GM21390 (cell line): Measurements from ENCODE around the gene XRN1.
"Not testable (repeated sequence)": the region's sequence is repeated elsewhere in the genome, so short reads cannot be mapped to it uniquely, and the experiment has no call there.

Experiments
- ATAC-seq: cut with Tn5 transposase; IDR thresholded peaks from one replicate; pipeline ENCODE4 v1.9.1; 2021; ENCODE audit not compliant: unreplicated experiment

XRN1 gene

GRCh38 chr3:142337994-142338393 lies 109.8 kb downstream of the XRN1 start:
- ATAC-seq, result no peak

DNA sequence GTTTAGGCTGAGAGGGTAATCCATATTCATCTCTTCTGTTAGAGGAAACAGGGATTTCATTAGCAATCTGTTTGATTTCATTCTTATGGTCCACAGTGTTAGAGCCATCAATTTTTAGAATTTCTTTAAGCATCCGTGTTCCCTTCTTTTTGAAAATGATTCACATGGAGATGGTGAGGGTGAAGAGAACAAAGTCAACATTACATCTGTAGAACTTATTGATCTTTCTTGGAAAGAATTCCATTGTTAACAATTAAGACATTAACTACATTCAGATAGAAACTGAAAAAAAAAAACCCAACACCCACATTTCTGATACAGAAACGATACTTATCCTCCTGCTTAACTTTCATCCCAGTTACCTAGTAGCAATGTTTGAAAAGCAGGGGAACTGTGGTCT lies 115.4 kb downstream of the XRN1 start:
- ATAC-seq, result no peak

- not testable (repeated sequence) for ATAC-seq
Measured at GRCh38 chr3:142324275-142324953, 123.4 kb downstream of the XRN1 start.

DNA sequence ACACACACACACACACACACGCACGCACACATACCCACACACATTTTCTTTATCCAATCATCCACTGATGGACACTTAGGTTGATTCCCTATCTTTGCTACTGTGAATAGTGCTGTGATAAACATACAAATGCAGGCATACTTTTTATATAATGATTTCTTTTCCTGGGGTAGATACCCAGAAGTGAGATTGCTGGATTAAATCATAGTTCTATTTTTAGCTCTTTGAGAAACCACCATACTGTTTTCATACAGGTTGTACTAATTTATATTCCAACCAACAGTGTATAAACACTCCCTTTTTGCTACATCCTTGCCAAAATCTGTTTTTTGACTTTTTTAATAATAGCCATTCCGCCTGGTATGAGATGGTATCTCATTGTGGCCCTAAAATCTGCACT lies 127.9 kb downstream of the XRN1 start:
- no peak for ATAC-seq

DNA sequence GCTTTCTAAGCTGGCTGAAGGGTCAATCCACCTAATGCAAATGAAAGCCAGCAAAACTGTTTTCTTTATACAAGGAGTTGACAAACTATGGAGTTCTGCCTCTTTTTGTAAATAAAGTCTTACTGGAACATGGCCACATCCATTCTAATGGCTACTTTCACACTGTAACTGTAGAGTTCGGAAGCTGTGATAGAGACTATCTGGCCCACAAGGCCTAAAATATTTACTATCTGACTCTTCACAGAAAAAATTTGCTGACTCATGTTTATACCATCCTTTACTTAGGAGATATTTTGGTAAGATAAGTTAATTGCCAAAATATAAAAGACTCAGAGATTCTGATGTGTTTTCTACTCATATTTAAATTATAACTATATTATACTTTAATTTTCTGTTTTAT lies 128.7 kb downstream of the XRN1 start:
- no peak for ATAC-seq

- no peak for ATAC-seq
Measured at GRCh38 chr3:142318331-142318730, 129.5 kb downstream of the XRN1 start.

DNA sequence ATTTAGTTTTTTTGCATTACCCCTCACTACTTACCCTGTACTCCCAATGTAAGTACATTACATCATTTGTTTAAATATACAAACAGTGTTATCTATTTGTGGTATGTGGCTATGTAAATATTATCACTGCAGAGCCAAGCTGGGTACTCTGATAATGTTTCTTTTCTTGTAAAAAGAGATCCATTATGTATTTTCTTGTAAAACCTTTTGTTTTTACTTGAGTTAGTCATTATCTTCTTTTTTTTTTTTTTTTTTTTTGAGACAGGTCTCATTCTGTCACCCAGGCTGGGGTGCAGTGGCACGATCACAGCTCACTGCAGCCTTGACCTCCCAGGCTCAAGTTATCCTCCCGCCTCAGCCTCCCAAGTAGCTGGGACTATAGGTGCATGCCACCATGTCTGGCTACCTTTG lies 131.9 kb downstream of the XRN1 start:
- ATAC-seq, result not testable (repeated sequence)

DNA sequence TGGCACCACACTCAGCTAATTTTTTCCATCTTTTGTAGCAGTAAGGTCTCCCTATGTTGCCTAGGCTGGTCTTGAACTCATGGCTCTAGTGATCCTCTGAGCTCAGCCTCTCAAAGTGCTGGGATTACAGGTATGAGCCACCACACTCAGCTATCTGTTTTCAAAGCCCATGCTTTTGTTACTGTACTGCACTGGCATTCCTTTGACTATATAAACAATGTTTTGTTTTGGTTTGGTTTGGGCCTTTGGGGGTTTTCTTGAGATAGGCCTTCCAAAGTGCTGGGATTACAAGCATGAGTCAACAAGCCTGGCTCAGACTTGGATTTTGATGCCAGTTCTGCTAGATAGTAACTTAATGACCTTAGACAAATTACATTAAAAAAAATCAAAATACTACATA lies 132.8 kb downstream of the XRN1 start:
- no peak for ATAC-seq

GRCh38 chr3:142310439-142310838 lies 137.4 kb downstream of the XRN1 start:
- no peak for ATAC-seq

GRCh38 chr3:142302847-142303246 lies 145.0 kb downstream of the XRN1 start:
- not testable (repeated sequence) for ATAC-seq

GRCh38 chr3:142298626-142299025 lies 149.2 kb downstream of the XRN1 start:
- no peak for ATAC-seq

- ATAC-seq, result no peak
Measured at GRCh38 chr3:142296507-142296906, 151.3 kb downstream of the XRN1 start.

- ATAC-seq, result no peak
Measured at GRCh38 chr3:142287866-142288638, 159.8 kb downstream of the XRN1 start.

DNA sequence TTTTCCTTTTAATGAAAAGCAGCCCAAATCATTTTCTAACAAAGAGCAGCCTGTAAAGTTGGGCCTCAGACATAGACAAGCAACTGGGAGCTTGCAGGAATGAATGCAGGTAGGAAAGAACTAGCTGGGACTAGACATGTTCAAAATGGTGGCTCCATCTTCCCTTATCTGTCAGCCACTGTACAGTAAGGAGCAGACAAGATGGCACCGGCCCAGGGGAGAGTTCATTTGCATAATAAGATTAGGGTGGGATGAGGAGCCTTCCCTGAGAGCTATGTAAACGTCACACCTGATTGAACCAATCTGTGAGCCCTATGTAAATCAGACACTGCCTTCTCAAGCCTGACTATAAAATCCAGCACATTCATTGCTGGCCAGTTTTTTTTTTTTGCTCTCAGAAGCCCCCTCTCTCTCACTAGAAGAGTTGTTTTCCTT lies 162.7 kb downstream of the XRN1 start:
- ATAC-seq, result no peak

DNA sequence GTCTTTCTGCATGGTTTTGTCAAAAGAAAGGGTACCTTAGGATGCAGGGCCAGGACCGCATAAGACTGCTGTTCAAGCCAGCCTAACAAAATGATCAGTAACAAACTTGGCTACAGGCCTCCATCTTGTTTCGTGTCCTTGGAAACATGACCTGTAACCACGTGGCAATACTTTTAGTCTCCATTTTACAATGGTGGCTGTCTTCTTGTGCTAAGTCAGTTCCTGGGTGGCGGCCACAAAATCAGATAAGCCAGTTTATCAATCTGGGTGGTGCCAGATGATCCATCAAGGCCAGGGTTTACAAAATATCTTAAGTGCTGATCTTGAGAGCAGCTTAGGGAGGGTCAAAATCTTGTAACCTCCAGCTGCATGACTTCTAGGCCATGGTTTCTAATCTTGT lies 165.3 kb downstream of the XRN1 start:
- ATAC-seq, result no peak

GRCh38 chr3:142281474-142281873 lies 166.4 kb downstream of the XRN1 start:
- ATAC-seq, result no peak

DNA sequence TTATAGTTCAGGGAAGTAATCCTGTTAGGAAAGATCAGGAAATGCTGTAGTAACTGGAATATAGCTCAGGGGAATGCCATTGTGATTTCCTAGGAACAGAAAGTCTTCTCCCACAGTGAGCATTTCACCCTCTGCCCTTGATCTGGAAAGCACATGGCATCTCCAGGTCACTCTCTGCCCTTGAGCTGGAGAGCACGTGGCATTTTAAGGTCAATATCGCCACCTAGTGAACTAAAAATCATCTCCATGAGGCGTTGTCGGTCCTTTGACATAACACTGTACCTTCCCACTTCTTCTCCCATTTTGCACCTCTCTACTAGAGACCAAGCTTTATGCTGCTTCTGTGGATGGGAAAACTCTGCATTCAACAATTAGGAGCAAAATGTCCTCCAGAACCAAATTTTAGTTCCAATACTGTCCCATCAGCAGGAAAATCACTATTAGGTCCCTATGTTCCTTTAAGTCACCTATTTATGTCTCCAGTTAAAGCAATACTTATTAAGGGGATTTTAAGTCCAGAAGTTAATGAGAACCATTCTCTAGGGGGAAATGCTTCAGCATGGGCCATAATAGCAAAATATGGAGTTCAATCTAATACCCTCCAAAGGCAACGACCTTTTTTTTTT lies 167.8 kb downstream of the XRN1 start:
- peak; percentile 89 for ATAC-seq

- ATAC-seq, result no peak
Measured at GRCh38 chr3:142278451-142278850, 169.4 kb downstream of the XRN1 start.

DNA sequence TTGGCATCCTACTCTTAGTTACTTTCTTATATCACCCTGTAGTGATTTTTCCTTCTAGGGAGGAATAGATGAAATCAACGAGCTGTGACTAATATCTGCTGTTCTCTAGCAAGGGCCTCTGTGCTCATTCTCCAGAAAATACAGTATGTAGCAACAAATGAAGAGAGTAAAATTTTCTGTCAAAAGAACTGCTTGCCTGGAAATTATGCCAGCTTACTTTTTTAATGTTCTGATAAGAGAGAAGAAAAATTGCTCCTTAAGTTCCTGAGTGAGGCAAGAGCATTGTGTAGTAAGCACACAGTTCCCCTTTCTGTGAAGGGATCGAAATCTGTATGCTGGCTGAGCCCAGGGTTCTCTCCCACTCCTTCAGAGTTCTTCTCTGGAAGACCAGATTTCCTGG lies 171.1 kb downstream of the XRN1 start:
- ATAC-seq, result no peak

- ATAC-seq, result no peak
Measured at GRCh38 chr3:142275856-142276255, 172.0 kb downstream of the XRN1 start.

- no peak for ATAC-seq
Measured at GRCh38 chr3:142274908-142275307, 172.9 kb downstream of the XRN1 start.

- no peak for ATAC-seq
Measured at GRCh38 chr3:142273501-142273900, 174.3 kb downstream of the XRN1 start.
